GM21360 (cell line): ENCODE results near the gene MIPEP.
A peak's percentile ranks its signal among the peaks of the same experiment; 100 is the strongest.
"Not testable (repeated sequence)": the region's sequence is repeated elsewhere in the genome, so short reads cannot be mapped to it uniquely, and the experiment has no call there.

Experiments used
- ATAC-seq: cut with Tn5 transposase; IDR thresholded peaks from one replicate; pipeline ENCODE4 v1.9.1; 2021; ENCODE audit warnings: mild to moderate bottlenecking, moderate library complexity; ENCODE audit not compliant: unreplicated experiment

Gene MIPEP

DNA sequence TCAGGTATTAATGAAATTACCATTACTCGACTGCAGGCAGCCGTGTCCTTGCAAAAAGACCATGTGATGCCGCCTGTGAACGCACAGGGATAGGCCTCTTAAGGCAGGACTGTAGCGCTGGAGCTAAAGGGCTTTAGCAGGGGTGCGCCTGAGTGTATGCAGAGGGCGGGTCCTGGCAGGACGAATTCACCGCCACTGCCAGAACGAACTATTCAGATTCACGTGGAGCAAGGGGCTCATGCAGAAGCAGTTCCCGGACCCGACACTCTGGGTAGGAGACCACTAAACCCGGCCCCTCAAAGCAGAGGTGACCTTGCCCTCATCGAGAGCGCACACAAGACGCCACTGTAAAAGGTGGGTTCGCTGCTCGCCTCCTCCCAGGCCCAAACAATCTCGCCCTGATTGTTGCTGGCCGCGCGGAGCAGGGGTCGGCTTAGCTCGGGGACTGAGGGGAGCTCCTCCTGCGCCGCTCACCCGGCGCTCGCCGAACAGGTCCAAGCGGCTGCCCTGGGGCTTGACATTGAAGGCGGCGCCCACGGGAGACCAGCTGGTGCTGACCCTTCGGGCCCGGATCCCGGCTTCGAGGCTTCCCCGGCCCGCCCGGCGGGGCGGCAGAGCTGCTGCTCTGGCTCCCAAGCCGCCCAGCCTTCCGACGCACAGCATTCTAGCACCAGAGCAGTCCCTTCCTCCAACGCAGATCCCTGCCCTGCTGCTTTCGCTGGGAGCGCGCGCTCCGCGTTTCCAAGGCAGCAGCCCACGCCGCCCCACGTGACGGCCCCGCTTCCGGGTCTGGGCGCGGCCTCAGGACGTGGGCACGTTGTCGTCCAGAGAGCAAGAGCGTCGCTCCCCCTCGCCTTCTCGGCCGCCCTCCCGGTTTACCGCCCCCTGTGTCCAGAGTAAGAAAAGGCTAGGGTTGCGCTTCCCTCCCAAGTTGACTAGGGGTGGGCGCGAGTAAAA lies at the start of gene MIPEP:
TSS of gene MIPEP (minus strand) at position 743 of the 957 bp plus-strand sequence. CDS start at position 663, 80 bp downstream.
- ATAC-seq, result peak; percentile 94

DNA sequence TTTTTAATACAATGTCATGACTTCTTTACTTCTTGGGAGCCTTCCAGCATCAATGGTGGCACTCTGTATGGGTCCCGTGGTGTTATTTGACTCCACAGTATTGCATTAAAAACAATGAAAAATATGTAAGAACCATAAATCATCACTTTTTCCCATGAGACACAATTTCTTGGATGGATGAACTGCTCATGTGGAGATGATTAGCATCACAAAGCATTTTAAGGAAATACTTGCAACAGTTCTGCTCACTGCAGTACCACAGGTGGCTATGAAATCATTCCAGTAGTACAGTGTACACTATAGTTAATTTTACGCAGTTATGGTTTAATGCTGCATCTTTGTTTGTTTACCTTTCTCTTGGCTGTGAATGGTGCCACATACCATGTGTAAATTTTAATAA lies 45.3 kb upstream of the MIPEP start:
- ATAC-seq, result no peak

DNA sequence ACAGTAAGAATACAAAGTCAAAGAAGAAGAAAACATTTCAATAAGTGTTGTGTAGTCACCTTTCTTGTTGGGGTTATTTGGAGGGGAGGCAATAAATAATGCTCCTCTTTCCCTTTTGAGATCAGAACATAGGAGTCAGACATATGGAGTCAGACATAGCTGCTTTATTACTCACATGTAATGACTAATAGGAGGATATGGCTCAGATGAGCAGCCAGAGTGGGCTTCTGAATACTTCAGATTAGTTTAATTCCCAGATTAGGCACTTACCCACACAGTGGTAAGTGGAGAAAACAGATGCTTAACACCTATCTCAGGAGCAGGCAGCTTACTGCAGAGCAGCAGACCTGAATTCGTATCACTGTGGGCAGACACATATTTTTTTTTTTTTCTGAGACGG lies 39.8 kb upstream of the MIPEP start:
- ATAC-seq, result no peak

DNA sequence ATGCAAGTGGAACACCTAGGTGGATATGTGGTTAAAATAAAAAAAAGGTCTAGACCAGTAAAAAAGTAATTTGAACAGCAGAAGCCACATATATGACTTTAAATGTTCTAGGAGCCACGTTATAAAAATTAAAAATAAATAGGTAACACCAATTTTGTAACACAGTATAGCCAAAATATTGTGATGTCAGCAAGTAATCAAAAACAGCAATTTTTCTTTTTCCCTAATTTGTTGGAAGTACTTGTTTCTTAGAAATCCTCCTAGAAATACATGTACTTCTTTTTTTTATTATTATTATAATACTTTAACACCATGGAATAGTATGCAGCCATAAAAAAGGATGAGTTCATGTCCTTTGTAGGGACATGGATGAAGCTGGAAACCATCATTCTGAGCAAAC lies 33.8 kb upstream of the MIPEP start:
- ATAC-seq, result no peak

DNA sequence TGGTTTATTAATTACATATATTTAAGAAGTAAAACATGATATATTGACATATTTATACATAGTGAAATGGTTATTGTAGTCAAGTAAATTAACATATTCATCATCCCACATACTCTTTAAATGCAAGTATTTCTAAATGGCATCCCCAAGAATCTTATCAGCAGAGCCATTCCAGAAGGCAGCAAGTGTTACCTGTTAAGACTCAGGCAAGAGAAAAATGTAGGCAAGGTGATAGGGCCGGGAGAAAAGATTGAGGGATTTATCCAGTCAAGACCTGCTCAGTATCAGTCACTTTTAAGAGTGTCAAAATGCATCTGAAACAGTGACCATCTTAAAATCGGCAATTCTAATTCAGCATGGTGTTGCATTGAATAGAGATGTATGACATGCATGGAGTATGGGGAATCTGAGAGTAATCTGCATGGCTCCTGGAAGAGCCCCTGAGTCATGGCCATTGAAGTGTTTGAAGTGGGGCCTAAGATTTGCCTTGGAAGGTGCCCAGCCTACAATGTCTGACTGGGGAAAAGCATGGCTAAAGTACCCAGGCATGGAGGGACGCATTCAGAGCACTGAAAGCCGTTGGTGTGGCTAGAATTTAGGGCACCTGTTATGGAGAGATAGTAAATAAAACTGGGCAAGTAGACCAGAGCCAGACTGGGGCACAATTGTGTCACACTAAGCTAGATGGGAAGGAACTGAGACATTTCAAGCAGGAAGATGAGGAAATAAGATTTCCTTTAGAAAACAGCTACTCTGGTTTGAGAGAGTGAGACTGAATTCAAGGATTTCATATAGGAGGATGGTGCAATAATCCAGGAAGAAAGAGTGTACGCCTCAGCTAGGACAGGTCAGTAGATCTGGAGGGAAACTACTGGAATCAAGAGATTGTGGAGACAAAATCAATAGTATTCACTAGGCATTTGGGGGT lies 33.1 kb upstream of the MIPEP start:
- no peak for ATAC-seq

DNA sequence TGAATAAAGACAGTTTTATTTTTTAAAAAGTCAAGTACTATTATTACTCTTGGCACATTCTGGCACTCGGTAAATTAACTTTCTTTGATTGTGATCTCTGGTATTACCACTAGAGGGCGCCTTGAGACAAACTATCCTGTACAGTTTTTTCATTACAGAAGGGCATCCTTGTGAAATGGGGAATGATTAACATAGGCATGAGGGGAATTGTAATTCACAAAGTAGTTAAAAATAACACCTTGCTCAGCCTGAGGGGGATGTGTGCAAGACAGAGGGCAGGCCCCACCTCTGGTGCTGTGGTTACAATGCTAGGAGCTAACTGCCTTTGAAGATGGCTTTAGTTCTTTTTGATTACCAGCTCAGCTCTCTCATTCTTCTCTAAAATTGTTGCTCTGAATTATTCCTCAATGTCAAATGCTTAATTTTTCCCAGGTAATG lies 32.3 kb upstream of the MIPEP start:
- ATAC-seq, result no peak

DNA sequence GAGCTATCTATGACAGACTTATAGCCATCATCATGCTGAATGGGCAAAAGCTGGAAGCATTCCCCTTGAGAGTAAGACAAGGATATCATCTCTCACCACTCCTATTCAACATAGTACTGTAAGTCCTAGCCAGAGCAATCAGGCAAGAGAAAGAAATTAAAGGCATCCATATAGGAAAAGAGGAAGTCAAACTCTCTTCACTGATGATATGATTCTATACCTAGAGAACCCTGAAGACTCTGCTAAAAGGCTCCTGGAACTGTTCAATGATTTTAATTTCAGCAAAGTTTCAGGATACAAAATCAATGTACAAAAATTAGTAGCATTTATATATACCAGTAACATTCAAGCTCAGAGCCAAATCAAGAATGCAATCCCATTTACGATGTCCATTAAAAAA lies 29.8 kb upstream of the MIPEP start:
- no peak for ATAC-seq

DNA sequence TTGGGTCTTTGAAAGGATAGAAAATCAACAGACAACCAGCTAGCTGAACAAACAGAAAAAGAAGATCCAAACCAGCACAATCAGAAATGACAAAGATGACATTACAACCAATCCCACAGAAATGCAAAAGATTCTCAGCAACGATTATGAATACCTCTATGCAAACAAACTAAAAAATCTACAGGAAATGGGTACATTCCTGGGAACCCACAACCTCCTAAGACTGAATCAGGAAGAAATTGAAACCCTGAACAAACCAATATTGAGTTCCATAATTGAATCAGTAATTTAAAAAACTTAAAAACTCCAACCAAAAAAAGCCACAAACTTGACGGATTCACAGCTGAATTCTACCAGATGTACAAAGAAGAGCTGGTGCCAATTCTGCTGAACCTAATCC lies 29.0 kb upstream of the MIPEP start:
- ATAC-seq, result no peak

DNA sequence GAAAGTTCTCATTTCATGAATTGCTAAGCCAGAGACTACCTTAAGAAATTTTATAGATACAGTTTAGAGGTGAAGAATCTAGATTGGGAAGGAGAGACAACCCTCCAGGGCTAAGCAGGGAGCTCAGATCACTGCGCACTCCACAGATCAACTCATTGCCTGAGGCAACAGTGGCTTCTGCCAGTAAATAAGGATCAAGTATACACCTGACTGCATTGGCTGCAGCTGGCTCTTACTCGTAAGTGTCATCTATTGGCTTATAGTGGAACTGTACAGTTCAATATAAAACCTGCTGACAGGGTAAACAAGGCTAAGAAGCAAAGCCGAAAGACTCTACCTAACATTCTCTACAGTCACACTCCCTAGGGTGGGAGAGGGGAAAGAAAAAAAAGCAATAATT lies 26.1 kb upstream of the MIPEP start:
- ATAC-seq, result no peak

DNA sequence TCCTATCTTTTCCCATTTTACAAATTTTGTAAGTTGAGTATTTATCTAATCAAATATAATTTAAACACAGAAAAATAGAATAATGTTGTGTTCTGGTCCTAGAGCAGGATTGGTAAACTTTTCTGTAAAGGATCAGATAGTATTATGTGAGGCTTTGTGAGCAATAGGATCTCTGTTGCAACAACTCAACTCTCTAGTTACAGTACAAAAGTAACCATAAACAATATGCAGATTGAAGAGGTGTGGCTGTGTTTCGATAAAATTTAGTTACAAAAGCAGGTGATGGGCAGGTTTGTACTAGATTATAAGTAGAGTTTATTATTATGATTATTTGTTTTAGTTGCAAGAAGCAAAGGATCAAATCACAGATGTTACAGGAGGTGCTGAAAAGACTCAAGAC lies 23.3 kb upstream of the MIPEP start:
- no peak for ATAC-seq

DNA sequence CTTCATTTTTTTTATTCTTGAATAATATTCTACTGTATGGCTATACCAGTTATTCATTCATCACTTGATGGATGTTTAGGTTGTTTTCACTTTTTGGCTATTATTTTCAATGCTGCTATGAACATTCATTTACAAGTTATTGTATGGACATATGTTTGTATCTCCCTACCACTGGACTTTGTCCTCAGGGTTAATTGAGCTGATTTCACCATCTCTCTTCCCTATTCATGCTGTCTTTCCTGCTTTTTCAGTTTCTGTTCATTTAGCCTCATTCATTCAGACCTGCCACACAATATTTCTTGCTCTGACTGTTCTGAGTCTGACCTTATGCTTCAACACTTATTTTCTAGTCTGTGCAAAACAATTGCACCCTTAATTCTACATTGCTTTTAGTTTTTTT lies 20.4 kb upstream of the MIPEP start:
- no peak for ATAC-seq

DNA sequence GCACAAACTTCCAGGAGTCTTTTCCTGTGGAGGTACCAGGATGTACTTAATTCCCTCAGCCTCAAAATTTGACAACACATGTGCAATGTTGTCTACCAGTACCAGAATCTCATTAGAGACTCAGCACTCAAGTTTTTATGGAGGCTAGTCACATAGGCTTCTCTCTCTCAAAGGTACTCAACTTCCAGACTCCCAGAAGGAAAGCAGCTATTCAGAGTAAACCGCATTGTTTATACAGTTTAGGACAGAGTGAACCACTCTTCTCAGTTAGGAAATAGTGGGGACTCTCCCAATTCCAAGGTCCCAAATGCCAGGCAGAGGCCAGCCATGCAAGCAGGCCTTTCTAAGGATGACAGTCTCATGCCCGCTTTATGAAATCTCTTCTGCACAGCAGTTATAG lies 16.6 kb upstream of the MIPEP start:
- ATAC-seq, result no peak

DNA sequence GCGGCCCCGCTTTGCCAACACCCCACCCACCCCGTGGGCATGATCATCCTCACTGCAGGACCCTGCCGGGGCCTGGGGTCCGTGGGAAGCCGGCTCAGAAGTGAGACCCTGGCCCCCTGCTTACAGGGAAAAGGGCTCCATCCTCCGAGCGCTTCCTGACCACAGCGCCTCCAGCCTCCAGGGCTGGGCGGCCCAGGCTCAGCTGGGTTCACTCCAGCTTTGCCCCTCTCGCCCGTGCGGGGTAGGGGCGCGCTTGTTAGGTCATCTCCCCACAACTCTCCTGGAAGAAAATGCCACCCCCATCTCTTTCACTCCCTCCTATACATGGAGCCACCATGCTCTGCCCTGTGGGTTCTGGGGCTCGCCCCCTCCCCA lies 14.7 kb upstream of the MIPEP start:
- no peak for ATAC-seq

DNA sequence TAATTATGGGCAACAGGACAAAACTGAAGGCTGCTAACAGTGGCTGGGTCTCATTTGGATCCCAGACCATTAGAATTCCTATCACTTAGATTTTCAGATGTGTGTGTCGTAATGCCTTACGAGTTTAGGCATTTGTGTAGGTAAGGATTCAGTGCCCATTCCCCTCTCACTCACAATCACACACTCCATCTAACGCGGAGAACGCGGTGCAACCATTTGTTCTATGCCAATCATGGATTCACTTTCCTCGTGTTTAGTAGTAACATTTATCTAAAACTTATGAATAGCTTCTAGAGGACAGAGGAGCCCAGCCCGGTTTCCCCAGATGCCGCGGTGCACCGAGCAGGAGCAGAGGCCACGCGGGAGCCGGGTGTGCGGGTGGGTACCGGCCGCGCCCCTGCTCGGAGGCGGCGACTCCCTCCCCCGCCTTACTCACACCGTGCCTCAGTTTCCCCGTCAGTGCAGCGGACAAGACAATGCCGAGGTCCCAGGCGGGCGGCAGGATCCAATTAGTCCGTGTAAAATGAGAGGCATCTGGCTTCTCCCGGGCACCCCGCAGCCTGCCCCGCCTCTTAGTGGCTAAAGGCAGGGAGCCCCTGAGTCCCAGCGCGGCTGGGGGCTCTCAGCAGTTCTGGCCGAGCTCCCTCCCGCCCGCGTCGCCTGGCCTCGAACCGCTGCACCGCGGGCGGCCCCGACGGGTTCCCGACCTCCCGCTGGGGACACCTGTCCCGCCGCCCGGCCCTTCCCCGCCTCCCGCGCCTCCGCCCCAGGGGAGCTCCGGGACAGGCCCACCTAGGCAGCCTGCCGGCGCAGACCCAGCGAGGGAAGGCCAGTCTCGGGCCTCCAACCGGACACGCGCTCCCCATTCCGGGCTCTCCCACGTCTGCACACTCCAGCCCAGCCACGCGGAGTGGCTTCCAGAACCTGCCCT lies 14.0 kb upstream of the MIPEP start:
- no peak for ATAC-seq

DNA sequence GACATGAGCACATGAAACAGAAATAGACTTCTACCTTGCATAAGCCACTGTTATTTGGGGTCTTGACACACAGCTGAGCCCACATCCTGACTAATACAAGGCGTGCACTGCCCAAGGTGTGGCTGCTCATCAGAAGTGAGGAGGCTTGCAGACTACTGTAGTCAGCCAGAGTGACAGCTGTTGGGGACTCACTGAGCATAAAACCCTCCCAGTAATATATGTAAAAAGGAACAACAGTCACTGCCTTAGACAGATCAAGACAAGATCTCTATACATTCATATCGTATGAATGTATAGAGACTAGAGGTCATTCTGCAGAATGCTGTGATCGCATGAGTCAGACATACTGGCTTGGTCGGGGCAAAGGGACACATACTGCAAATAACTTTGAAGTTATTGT lies 12.2 kb upstream of the MIPEP start:
- no peak for ATAC-seq

DNA sequence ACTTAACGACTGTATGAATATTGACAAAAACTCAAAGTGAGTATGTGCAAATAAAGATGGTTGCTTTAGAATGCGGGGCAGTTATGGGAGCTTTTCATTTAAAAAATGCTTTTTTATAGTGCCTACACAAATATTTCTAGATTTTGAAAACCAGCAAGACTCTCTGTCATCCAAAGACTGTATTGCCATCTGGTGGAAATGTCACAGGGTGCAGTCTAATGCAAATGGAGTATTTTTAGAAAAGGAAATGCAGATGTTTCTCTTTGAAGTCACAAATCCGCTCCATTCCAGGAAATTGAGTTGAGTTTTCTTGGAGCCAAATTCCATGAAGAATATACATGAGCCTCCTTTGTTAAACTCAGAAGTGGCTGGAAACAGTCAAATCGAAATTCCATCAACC lies 10.4 kb upstream of the MIPEP start:
- no peak for ATAC-seq

DNA sequence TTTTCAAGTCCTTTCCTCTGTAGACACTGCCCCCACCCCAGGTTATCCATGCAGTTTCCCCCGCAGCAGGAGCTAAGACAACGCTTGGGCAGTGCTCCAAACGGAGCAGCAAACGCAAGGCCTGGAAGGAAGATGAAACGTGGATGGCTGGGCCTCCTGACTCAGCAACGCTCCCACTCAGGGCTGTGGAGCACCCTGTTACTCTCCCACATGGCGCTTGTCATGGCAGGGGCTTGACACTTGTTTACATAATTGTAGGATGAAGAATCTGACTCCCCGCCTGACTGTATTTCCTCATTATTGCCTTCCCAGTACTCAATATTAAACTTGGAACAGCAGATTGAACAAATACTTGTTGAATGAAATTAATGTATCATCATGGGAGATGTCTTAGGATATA lies 8.9 kb upstream of the MIPEP start:
- ATAC-seq, result no peak

DNA sequence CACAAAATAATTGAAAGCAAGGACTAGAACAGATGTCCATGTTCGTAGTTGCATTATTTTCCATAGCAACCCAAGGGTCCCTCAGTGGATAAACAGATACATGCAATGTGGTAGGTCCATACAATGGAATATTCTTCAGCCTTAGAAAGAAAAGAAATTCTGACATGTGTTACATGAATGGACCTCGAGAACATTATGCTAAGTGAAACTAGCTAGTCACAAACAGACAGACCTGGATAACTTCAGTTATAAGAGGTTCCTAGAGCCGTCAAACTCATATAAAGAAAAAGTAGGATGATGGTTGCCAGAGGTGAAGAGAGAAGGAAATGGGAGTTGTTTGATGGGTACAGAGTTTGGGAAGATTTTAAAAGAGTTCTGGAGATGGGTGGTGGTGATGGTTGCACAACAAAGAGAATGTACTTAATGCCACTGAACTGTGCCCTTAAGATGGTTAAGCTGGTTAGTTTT lies 8.3 kb upstream of the MIPEP start, which contains the start of gene C1QTNF9B:
TSS of gene C1QTNF9B (minus strand) at position 51 of the 468 bp plus-strand sequence.
- not testable (repeated sequence) for ATAC-seq

DNA sequence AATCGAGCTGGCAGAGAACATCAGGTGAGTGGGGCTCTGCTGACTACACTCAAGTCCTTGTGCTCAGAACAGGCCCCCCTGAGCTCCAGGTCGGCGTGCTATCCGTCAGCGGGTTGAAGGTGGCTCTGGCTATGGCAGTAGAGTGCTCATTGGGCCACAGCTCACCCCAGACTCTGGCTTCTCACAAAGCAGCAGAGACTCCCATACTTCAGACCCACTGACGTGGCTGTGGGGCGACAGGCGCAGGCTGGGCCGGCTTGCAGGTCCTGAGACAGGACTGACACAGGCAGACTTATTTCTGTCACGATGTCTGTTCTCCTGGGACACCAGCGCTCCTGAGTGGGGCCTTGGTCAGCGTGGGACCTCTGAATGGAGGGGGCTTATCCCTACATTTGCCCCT lies 5.5 kb upstream of the MIPEP start:
- not testable (repeated sequence) for ATAC-seq

DNA sequence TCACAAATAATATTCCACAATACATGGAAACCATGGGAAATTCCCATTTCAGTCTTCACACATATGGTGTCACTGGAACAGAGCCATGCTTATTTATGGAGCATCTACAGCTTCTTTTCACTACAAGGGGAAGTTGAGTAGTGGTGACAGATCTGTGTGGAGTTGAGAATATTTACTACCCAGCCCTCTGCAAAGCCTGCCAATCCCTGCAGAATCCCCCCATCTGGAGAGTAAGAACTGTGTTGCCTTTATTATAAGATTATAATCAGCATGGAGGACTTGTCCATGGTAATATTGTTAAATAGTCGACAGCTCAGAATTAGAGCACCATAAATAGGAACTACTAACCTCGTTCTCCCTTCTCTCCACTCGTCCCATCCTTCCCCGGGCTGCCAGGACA lies 4.6 kb upstream of the MIPEP start:
- not testable (repeated sequence) for ATAC-seq
